GM18861 (cell line): ENCODE data around the gene PHKB.
"Not testable (repeated sequence)": the region's sequence is repeated elsewhere in the genome, so short reads cannot be mapped to it uniquely, and the experiment has no call there.

ENCODE experiments used
- ATAC-seq: cut with Tn5 transposase; IDR thresholded peaks from one replicate; pipeline ENCODE4 v1.9.1; 2021; ENCODE audit not compliant: unreplicated experiment

PHKB gene

DNA sequence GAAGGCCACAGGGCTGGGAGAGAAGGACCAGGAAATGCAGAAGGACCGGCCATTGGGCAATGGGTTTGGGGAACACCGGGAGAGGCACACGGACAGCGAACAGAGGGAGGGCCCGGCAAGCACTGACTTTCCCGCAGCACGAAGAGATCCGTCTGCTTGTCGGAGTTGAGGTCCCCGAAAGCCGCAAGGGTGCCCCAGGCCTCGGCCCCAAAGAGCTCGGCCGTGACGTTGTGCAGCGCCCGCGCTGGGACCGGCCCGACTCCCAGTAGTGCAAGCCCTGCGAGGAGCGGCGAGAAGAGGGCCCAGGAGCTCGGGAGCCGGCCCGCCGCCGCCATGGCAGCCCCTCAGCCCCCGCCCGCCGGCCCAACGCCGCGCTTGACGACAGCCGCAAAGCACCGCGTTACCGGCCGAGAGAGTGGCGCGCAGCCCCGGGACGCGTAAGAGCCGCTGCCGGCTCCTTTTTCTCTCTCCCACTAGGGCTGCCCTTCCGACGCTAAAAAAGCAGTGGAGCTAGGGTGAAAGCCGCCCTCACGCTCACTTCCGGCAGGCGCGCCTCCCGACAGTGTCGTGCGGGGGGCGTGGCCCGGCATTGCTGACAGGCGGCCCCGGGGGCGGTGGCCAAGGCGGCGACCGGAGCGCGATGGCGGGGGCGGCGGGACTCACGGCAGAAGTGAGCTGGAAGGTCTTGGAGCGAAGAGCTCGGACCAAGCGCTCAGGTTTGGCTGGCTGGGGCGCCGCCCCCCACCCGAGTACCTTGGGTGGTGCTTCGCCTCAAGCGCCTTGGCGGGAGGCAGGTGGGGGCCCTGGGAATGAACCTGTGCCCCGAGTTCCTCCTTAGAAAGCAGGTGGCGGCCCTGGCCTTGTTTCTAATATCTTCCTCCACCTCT is at the start of gene PHKB, which contains the start of gene ITFG1:
TSS of gene PHKB (plus strand) at position 621 of the 887 bp plus-strand sequence. CDS start at position 641, 20 bp downstream.
TSS of gene ITFG1 (minus strand) at position 353 of the 887 bp plus-strand sequence. CDS start at position 335, 18 bp downstream.
- ATAC-seq, result peak; percentile 75

- ATAC-seq, result no peak
Measured at GRCh38 chr16:47413041-47413440, 48.1 kb upstream of the PHKB start.

- ATAC-seq, result no peak
Measured at GRCh38 chr16:47416869-47417268, 44.3 kb upstream of the PHKB start.

- no peak for ATAC-seq
Measured at GRCh38 chr16:47424846-47425245, 36.3 kb upstream of the PHKB start.

GRCh38 chr16:47426806-47427205 is 34.3 kb upstream of the PHKB start:
- ATAC-seq, result no peak

DNA sequence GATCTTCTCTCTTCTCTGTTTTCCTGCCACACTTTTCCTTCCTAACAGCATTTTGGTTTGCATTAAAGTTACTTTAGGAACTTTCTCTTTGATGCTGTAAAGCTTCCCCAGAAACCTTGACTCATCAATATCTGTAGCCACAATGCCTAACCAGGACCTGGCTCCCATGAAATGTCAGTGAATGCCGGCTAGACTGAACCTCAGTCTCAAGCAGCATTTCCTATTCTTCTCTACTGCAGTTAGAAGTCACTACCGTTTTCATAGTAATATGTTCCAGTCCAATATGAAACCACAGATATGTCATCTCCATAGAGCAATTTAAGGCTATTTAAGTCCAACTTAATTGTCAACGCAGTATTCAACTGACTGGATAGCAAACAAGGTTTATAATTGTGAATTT is 29.2 kb upstream of the PHKB start:
- no peak for ATAC-seq

- ATAC-seq, result not testable (repeated sequence)
Measured at GRCh38 chr16:47434274-47434673, 26.9 kb upstream of the PHKB start.

- not testable (repeated sequence) for ATAC-seq
Measured at GRCh38 chr16:47440066-47440465, 21.1 kb upstream of the PHKB start.

DNA sequence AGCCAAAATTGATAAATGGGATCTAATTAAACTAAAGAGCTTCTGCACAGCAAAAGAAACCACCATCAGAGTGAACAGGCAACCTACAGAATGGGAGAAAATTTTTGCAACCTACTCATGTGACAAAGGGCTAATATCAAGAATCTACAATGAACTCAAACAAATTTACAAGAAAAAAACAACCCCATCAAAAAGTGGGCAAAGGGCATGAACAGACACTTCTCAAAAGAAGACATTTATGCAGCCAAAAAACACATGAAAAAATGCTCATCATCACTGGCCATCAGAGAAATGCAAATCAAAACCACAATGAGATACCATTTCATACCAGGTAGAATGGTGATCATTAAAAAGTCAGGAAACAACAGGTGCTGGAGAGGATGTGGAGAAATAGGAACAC is 18.2 kb upstream of the PHKB start:
- ATAC-seq, result not testable (repeated sequence)

- no peak for ATAC-seq
Measured at GRCh38 chr16:47446431-47446830, 14.7 kb upstream of the PHKB start.

GRCh38 chr16:47448830-47449575 is 12.1 kb upstream of the PHKB start:
- no peak for ATAC-seq

DNA sequence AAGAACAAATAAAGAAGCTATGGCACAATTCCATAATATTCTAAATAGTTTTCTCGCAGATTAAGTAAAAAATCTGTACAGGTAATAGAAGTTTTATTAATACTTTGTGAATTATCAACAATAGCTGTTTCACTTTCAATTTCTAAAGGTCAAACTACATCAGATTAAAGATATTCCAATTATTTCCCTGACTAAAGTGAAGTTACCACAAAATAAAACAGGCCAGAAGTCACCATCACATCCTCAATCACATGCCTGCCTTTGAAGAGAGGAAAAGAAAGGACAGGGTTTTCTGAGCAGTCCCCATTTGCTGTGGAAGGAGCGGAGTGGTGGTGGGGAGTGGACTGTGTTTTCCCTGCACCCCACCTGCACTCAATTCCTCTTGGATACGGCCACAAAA is 11.3 kb upstream of the PHKB start:
- ATAC-seq, result no peak

DNA sequence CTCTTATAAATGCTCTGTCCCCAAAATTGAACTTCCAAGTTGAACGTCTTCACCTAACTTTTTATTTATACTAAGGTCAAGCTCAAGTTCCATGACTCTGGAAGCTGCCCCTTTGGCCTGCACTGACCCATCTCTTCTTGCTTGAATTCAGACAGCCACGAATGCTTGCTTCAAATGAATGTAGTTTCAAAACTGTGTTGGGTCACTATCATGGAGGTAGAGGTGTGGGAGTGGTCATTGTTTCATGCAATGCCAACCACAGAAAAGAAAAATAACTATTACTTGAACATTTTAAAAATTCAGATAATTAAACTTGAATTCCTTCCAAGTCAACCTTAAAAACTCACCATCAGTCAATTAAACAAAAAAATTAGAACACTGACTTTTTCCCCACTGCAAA is 2.8 kb upstream of the PHKB start:
- ATAC-seq, result no peak

DNA sequence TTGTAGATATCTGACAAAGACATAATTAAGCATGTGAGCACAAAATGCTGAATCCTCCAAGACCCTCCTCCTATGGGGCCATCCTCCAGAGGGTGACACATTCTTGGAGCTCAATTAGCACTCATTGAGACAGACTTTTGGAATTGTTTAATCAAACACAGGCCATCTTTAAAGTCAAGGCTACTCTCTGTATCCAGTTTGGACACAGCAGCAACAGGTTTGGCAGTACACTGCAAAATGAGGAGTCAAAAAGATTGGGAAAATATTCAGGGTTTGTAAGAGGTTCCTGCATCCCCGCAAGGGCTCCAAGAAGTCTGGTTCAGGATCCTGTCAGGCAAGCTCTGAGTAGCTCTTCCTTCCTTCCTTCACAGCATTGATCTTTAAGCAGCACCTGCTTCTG is 1.5 kb upstream of the PHKB start:
- no peak for ATAC-seq

DNA sequence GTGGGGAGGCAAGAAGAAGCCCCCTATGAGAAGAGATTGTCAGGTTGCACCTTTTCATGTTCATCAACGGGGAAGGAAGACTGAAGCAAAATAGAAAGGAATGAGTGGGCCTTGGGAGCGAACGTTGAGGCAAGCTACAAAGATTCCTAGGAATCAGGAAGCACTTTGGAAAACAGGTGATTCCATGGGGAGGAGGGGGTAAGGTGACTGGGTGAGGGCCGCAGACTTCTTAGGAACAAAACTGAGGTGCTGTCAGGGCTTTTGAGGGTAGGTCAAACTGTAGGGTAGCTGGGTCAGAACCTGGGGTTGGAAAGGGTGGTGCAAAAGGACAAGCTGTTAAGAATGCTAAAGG is 796 bp upstream of the PHKB start:
- no peak for ATAC-seq

GRCh38 chr16:47461598-47462266 is 601 bp downstream of the PHKB start:
- no peak for ATAC-seq

GRCh38 chr16:47463771-47464624 is 2.9 kb downstream of the PHKB start:
- ATAC-seq, result no peak

DNA sequence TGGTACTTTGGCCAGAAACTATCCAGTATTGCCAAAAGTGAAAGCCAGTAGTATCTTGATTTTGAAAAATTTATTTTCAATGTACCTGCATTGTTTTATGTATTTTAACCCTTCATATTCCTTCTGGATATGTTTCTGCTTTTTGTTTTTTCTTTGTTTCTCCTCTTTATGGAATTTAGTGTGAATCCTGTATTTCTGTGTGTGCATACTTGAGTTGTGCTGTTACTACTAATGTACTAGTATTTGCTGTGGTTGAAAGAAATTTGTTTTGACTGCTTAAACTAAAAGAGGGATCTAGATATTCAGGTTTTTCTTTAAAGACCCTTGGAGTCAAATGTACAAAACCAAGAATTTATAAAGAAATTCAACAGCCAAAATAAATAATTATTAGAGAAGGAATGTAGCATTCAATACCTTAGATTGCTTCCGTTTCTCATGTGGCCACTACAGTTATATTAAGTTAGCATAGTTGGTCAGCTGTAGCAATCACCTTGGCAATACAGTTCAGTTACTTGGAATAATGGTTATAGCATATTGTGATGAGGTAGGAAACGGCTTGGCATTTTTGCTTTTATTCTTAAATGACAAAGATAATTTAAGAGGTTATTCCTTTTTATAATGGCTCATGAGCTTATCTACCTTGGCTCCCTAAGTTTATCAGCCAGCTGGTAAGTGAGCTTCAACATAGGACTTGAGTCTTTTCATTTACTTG is 4.9 kb downstream of the PHKB start:
- ATAC-seq, result no peak

DNA sequence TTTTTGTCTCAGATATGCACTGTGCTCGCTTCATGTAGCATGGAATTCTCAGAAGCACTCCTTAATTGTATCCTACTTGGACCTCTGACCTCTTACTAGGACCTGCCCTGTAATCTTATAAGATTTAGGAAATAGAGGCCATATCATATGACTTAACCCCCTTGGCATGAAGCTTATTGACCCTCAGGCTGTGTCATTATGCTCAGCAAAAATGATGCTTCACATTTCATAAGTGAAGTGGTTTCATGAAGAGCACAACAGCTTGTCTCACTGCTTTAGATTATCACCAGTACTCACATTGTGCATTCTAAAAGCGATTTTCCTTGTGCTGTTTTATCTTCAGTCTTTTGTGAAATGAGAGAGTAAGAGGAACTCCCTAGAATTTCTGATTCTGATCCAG is 6.4 kb downstream of the PHKB start:
- ATAC-seq, result no peak
